Osteoblast (primary cell): ENCODE measurements around the gene ATRNL1. TPM values are rescaled to one million over a fixed set of nuclear protein-coding genes. Genes with fewer than 3 reads are reported as not detected.

ENCODE experiments used
- DNase-seq: peaks from one replicate; pipeline ENCODE4 v3.0.0; 2011; ENCODE audit warnings: low spot score, mixed read lengths; ENCODE audit not compliant: insufficient read length; ENCODE audit errors: missing footprints
- H2AFZ ChIP-seq: 2 replicates; pipeline ENCODE4 v1.6.0; 2011; ENCODE audit warnings: mild to moderate bottlenecking, low read length
- H3K27ac ChIP-seq: 2 replicates; pipeline ENCODE4 v1.5.1; 2011; ENCODE audit warnings: mild to moderate bottlenecking, low read depth, low read length, moderate library complexity
- H3K27me3 ChIP-seq: 2 replicates; pipeline ENCODE4 v1.6.0; 2012; ENCODE audit warnings: mild to moderate bottlenecking, control low read depth, inconsistent platforms, low read length, moderate library complexity; ENCODE audit not compliant: insufficient read depth
- H3K36me3 ChIP-seq: 2 replicates; pipeline ENCODE4 v1.5.1; 2011; ENCODE audit warnings: mild to moderate bottlenecking, low read length, control low read depth, moderate library complexity; ENCODE audit not compliant: insufficient read depth
- H3K4me1 ChIP-seq: 2 replicates; pipeline ENCODE4 v1.5.1; 2011; ENCODE audit warnings: mild to moderate bottlenecking, low read length, control low read depth, moderate library complexity; ENCODE audit not compliant: insufficient read depth
- H3K4me2 ChIP-seq: 2 replicates; pipeline ENCODE4 v1.6.0; 2011; ENCODE audit warnings: mild to moderate bottlenecking, low read length; ENCODE audit not compliant: insufficient read depth
- H3K4me3 ChIP-seq: fragments of 200-600 bp; sonication (generic); 3 replicates; pipeline ENCODE4 v1.5.1; 2012; ENCODE audit warnings: mild to moderate bottlenecking, low read length, inconsistent platforms; ENCODE audit not compliant: insufficient read depth
- H3K79me2 ChIP-seq: 2 replicates; pipeline ENCODE4 v1.6.0; 2012; ENCODE audit warnings: mild to moderate bottlenecking, low read length, control low read depth, inconsistent platforms; ENCODE audit not compliant: insufficient read depth
- H3K9me3 ChIP-seq: 2 replicates; pipeline ENCODE4 v1.5.1; 2011; ENCODE audit warnings: low read depth, low read length, control low read depth
- H4K20me1 ChIP-seq: 2 replicates; pipeline ENCODE4 v1.6.0; 2012; ENCODE audit warnings: mild to moderate bottlenecking, low read length, control low read depth; ENCODE audit not compliant: insufficient read depth
- total RNA-seq: library from RNA; depleted of rRNA; stranded (reverse); fragments of >200 nt; gene quantifications from 2 replicates; pipeline ENCODE4 v1.2.3, GENCODE V29; 2012
- TF ChIP-seq, protein P1 (sequence below): IDR thresholded peaks from 2 replicates; pipeline ENCODE4 v1.5.1; 2011; ENCODE audit warnings: mild to moderate bottlenecking, low read depth, low read length, moderate library complexity; ENCODE audit errors: extremely low read depth

The ATRNL1 gene
- total RNA-seq, 1 donor, result 1.4 TPM

DNA sequence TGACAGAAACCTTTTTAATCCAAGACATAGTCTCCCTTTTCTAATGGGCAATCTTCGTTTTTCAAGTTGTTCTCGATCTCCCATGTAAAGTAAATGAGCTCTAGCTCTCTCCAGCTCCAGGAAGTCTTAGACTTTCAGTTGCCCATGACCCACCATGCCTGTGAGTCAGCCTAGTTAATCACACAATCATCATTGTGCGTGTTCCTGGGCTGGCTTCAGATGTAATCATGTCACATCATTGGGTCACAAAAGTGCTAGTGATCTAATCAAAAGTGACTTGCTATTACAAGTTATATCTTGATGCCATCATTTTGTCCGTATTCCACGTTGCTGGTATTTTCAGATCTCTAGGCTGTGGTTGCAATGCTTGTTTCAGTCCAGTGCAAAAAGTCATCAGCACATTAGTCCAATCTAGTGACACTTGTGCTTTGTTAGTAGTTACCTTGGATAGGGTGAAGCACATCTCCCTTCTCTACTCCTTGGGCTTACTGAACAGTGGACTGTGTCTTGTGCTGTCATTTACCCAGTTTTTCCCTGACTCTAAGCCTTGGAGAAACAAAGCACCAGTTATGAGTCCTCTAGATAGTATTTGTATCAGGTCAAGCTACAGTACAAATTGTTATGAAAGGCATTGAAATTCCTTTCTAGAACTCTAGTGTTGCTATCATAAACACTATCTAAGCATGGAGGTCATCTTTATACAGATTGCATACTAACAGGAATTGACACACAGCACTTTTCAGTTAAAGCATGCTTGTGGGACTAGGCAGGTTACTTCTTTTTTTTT is 863.3 kb downstream of the ATRNL1 start:
- DNase-seq, result no peak
- Histone ChIP-seq H3K4me1 (peaks cover 10% of the 10 kb centered on the region), H3K4me2 (no peak overlapping the region), H3K9me3 (no peaks in the 10 kb centered on the region), H2AFZ (no peak overlapping the region), H3K27ac (peak overlapping the region; percentile 8), H3K4me3 (no peak overlapping the region), H3K27me3 (no peaks in the 10 kb centered on the region), H4K20me1 (no peaks in the 10 kb centered on the region), H3K36me3 (no peaks in the 10 kb centered on the region), H3K79me2 (no peaks in the 10 kb centered on the region)
- TF ChIP-seq, protein P1, sequence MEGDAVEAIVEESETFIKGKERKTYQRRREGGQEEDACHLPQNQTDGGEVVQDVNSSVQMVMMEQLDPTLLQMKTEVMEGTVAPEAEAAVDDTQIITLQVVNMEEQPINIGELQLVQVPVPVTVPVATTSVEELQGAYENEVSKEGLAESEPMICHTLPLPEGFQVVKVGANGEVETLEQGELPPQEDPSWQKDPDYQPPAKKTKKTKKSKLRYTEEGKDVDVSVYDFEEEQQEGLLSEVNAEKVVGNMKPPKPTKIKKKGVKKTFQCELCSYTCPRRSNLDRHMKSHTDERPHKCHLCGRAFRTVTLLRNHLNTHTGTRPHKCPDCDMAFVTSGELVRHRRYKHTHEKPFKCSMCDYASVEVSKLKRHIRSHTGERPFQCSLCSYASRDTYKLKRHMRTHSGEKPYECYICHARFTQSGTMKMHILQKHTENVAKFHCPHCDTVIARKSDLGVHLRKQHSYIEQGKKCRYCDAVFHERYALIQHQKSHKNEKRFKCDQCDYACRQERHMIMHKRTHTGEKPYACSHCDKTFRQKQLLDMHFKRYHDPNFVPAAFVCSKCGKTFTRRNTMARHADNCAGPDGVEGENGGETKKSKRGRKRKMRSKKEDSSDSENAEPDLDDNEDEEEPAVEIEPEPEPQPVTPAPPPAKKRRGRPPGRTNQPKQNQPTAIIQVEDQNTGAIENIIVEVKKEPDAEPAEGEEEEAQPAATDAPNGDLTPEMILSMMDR, result no peak

DNA sequence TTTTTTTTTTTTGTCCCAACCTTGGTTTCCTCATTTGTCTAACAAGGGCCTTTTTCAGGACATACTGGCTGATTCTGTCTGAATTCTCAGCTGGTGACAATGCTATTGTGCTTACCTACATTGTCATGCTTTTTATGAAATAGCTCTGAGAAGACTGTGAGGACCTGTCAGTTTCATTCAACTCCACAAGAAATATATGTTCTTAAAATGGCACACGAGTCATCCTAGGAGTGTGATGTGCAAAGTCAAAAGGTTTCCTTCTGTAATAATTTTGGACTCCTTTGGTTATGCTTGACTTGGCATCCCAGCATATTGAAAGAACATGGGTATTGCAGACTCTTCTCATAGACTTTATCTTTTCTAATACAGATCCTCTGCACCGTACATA is 863.8 kb downstream of the ATRNL1 start:
- no peaks in the 10 kb centered on the region for H3K79me2 ChIP-seq
- TF ChIP-seq, protein P1, result no peak
- no peaks in the 10 kb centered on the region for H3K9me3 ChIP-seq
- H3K27ac ChIP-seq, result no peak overlapping the region
- no peak for DNase-seq
- peaks cover 6% of the 10 kb centered on the region for H3K4me1 ChIP-seq
- H4K20me1 ChIP-seq, result no peaks in the 10 kb centered on the region
- no peak overlapping the region for H3K4me3 ChIP-seq
- no peaks in the 10 kb centered on the region for H3K36me3 ChIP-seq
- H3K27me3 ChIP-seq, result no peaks in the 10 kb centered on the region
- no peak overlapping the region for H2AFZ ChIP-seq
- no peak overlapping the region for H3K4me2 ChIP-seq

DNA sequence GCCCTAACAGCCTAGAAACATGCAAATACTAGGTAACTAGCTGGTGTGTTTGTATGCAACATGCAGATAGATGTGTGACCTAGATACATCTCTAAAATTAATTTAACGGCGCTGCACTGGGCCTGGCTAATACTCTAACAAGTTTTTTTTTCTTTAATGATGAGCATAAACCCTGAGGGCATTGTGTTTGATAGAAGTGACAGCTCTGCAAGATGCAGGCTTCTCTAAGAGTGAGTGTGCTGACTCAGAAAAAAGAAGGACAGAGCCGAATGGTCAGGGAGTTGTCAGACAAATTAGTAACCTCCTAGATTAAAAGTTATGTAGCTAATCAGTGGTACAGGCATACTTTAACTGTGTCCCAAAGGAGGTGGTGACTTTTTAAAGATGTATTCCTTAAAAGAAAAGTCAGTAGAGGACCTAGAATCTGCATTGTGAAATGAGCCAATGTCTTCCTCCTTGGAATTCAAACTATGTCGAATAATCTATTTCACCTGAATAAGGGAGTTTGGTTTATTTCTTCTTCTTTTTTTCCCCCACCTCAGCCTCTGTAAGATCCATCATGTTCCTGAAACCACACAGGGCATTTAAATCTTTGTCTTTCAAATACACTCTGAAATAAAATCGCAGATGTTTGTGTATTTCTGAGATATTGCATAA is 864.7 kb downstream of the ATRNL1 start:
- no peak overlapping the region for H3K4me2 ChIP-seq
- no peaks in the 10 kb centered on the region for H4K20me1 ChIP-seq
- no peaks in the 10 kb centered on the region for H3K36me3 ChIP-seq
- no peak overlapping the region for H3K4me3 ChIP-seq
- H3K27ac ChIP-seq, result no peak overlapping the region
- H2AFZ ChIP-seq, result no peak overlapping the region
- no peaks in the 10 kb centered on the region for H3K9me3 ChIP-seq
- no peaks in the 10 kb centered on the region for H3K79me2 ChIP-seq
- peaks cover 6% of the 10 kb centered on the region for H3K4me1 ChIP-seq
- H3K27me3 ChIP-seq, result no peaks in the 10 kb centered on the region
- no peak for DNase-seq
- TF ChIP-seq, protein P1, result no peak

DNA sequence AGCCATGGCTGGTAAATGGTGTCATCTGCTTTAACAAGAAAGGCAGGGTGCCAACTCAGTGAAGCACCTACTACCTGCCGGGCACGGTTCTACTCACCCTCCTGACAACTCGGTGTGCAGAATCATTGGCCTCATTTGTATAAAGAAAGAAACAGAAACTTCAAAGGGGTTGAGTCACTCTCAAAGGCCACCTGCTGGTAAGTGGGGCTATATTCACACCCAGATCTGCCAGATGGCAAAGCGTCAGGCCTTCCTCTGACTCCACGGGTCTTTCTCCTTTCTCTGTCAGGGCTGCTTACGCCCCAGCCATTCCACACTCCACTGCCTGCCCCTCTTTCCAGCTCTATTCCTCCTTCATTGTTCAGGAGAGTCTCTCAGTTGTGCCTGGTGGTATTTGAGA is 870.7 kb downstream of the ATRNL1 start:
- TF ChIP-seq, protein P1, result peak; percentile 38
- Histone ChIP-seq H3K27me3 (peaks cover 2% of the 10 kb centered on the region), H3K4me3 (no peak overlapping the region), H3K4me2 (no peak overlapping the region), H3K9me3 (no peaks in the 10 kb centered on the region), H3K4me1 (no peaks in the 10 kb centered on the region), H3K27ac (no peak overlapping the region), H2AFZ (no peak overlapping the region), H4K20me1 (no peaks in the 10 kb centered on the region), H3K79me2 (no peaks in the 10 kb centered on the region), H3K36me3 (no peaks in the 10 kb centered on the region)
- DNase-seq, result no peak
